Breast epithelium (tissue), 4 donors: Measurements from ENCODE around the gene DNAI7. TPM values are rescaled to one million over a fixed set of nuclear protein-coding genes. Genes with fewer than 3 reads are reported as not detected.

Experiments used
- DNase-seq, 2 donors: peaks; one replicate each; pipeline ENCODE4 v3.0.0-alpha.2; 2019; ENCODE audit warnings: low spot score in 2 of 2
- H3K27ac ChIP-seq, 2 donors: fragments of 200-600 bp; sonication (generic) in 1 of 2; one replicate each; pipeline ENCODE4 v1.5.1; 2016 to 2019; ENCODE audit warnings: mild to moderate bottlenecking in 1 of 2
- H3K27me3 ChIP-seq, 2 donors: fragments of 200-600 bp; sonication (generic) in 1 of 2; one replicate each; pipeline versions ENCODE4 v1.5.1 to v1.6.0; 2017 to 2019; ENCODE audit warnings: control low read depth in 1 of 2, mild to moderate bottlenecking in 1 of 2
- H3K36me3 ChIP-seq: fragments of 200-600 bp; one replicate; pipeline ENCODE4 v1.5.1; 2019
- H3K4me1 ChIP-seq, 2 donors: fragments of 200-600 bp; sonication (generic); one replicate each; pipeline ENCODE4 v1.5.1; 2016 to 2019; ENCODE audit warnings: control low read depth in 1 of 2
- H3K4me3 ChIP-seq, 3 donors: fragments of 200-600 bp; sonication (generic); 1 replicate in 2 of 3; 2 replicates in 1 of 3; pipeline ENCODE4 v1.5.1; 2016 to 2019; ENCODE audit warnings: mild to moderate bottlenecking in 3 of 3, moderate library complexity in 2 of 3
- H3K9me3 ChIP-seq, 2 donors: fragments of 200-600 bp; sonication (generic) in 1 of 2; one replicate each; pipeline ENCODE4 v1.5.1; 2016 to 2019; ENCODE audit warnings: control low read depth in 1 of 2
- POLR2A ChIP-seq: fragments of 450-650 bp; IDR thresholded peaks from one replicate; pipeline ENCODE4 v1.6.1; 2016; ENCODE audit warnings: antibody characterized with exemption, mild to moderate bottlenecking, moderate library complexity
- POLR2AphosphoS5 ChIP-seq, 3 donors: sonication (generic); formaldehyde crosslinking; IDR thresholded peaks; one replicate each; pipeline ENCODE4 v1.6.1; 2017; ENCODE audit warnings: antibody characterized with exemption in 3 of 3
- intact Hi-C: fragments of 100-400 bp; cut with DNase I; formaldehyde crosslinking; loops from one replicate; pipeline ENCODE4 v1.15.1; 2023; ENCODE audit warnings: low total_unique reads
- total RNA-seq, 3 donors: library from RNA; depleted of rRNA; stranded (reverse); fragments of >200 nt; gene quantifications; one replicate each; pipeline ENCODE4 v1.1.0, GENCODE V29; 2016
- TF ChIP-seq, protein P1 (sequence below), 3 donors: fragments of 450-650 bp; IDR thresholded peaks; one replicate each; pipeline ENCODE4 v1.5.1; 2016 to 2017; ENCODE audit warnings: antibody characterized with exemption in 3 of 3, mild to moderate bottlenecking in 3 of 3, moderate library complexity in 3 of 3

The DNAI7 gene
- total RNA-seq, 3 donors from 2014 or later: 1.1 to 4.2 (median 2.0) TPM

- no peaks in the 10 kb centered on the region for H3K36me3 ChIP-seq
- H3K9me3 ChIP-seq: no peaks in the 10 kb centered on the region
- TF ChIP-seq POLR2AphosphoS5 (IDR thresholded peaks at IDR 0.05) (no peak), POLR2A (no peak)
- TF ChIP-seq, protein P1, sequence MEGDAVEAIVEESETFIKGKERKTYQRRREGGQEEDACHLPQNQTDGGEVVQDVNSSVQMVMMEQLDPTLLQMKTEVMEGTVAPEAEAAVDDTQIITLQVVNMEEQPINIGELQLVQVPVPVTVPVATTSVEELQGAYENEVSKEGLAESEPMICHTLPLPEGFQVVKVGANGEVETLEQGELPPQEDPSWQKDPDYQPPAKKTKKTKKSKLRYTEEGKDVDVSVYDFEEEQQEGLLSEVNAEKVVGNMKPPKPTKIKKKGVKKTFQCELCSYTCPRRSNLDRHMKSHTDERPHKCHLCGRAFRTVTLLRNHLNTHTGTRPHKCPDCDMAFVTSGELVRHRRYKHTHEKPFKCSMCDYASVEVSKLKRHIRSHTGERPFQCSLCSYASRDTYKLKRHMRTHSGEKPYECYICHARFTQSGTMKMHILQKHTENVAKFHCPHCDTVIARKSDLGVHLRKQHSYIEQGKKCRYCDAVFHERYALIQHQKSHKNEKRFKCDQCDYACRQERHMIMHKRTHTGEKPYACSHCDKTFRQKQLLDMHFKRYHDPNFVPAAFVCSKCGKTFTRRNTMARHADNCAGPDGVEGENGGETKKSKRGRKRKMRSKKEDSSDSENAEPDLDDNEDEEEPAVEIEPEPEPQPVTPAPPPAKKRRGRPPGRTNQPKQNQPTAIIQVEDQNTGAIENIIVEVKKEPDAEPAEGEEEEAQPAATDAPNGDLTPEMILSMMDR (IDR thresholded peaks at IDR 0.05): no peak
- intact Hi-C loops: no loop called here
- no peak overlapping the region for H3K27ac ChIP-seq
- DNase-seq: no peak
- no peaks in the 10 kb centered on the region for H3K27me3 ChIP-seq
- no peak overlapping the region for H3K4me3 ChIP-seq
- no peaks in the 10 kb centered on the region for H3K4me1 ChIP-seq
Measured at GRCh38 chr12:25110260-25110659, 84.7 kb downstream of the DNAI7 start.

DNA sequence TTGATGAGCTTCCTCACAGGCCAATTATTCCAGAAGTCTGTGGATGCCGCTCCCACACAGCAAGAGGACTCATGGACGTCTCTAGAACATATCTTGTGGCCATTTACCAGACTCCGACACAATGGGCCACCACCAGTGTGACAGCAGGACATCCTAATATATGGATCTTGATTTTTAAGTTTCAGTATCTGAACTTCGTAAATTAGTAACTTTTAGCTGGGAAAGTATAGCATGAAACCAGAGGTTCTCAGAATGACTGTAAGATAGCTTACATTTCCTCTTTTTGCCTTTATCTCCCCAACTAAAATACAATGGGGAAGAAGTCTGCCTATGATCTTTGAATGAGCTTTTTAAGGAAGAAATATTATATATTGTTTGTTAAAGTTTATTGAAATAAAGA is 87.0 kb downstream of the DNAI7 start:
- no peaks in the 10 kb centered on the region for H3K9me3 ChIP-seq
- no peak for DNase-seq
- no peak overlapping the region for H3K4me3 ChIP-seq
- H3K36me3 ChIP-seq: no peaks in the 10 kb centered on the region
- no peaks in the 10 kb centered on the region for H3K27me3 ChIP-seq
- no peak overlapping the region for H3K27ac ChIP-seq
- H3K4me1 ChIP-seq: no peaks in the 10 kb centered on the region
- TF ChIP-seq POLR2A (no peak), POLR2AphosphoS5 (IDR thresholded peaks at IDR 0.05) (no peak)
- TF ChIP-seq, protein P1 (IDR thresholded peaks at IDR 0.05): no peak
- intact Hi-C loops: no loop called here

DNA sequence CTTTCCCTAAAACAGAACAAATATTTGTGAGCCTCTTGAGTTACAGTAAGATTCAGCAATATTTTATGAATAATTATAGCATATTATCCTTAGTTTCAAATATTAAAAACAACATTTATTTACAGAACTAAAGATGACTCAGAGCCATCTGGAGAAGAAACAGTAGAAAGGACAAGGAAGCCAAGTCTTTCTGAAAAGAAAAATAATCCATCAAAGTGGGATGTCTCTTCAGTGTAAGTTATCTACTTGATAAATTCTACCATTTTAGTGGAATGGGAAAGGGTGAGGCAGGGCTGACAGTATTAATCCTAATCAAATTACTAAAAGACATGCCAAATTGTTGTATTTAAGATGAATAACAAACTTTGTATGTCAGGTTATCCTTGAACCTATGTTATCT is 88.1 kb downstream of the DNAI7 start:
- intact Hi-C loops: no loop called here
- DNase-seq: no peak
- H3K36me3 ChIP-seq: no peaks in the 10 kb centered on the region
- H3K4me1 ChIP-seq: no peaks in the 10 kb centered on the region
- TF ChIP-seq POLR2AphosphoS5 (IDR thresholded peaks at IDR 0.05) (no peak), POLR2A (no peak)
- TF ChIP-seq, protein P1 (IDR thresholded peaks at IDR 0.05): no peak
- no peaks in the 10 kb centered on the region for H3K9me3 ChIP-seq
- H3K27ac ChIP-seq: no peak overlapping the region
- H3K27me3 ChIP-seq: no peaks in the 10 kb centered on the region
- H3K4me3 ChIP-seq: no peak overlapping the region

GRCh38 chr12:25102402-25102801 is 92.6 kb downstream of the DNAI7 start:
- H3K27me3 ChIP-seq: no peaks in the 10 kb centered on the region
- no peaks in the 10 kb centered on the region for H3K9me3 ChIP-seq
- DNase-seq: no peak
- H3K4me1 ChIP-seq: no peaks in the 10 kb centered on the region
- intact Hi-C loops: no loop called here
- H3K36me3 ChIP-seq: no peaks in the 10 kb centered on the region
- TF ChIP-seq, protein P1 (IDR thresholded peaks at IDR 0.05): no peak
- TF ChIP-seq POLR2AphosphoS5 (IDR thresholded peaks at IDR 0.05) (no peak), POLR2A (no peak)
- no peak overlapping the region for H3K27ac ChIP-seq
- H3K4me3 ChIP-seq: no peak overlapping the region

DNA sequence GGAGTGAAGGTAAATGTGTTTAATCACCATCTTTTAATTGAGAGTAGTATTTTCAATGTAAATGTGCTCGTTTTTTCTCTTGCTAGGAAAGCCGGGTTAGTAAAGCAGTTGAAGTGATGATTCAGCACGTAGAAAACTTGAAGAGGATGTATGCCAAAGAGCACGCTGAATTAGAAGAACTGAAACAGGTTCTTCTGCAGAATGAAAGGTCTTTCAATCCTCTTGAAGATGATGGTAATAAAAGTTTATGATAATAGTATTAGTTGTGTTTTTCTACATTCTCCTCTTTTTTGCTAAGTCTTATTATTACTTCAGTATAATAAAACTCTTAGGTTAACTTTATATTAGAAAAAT is 93.9 kb downstream of the DNAI7 start:
- TF ChIP-seq POLR2AphosphoS5 (IDR thresholded peaks at IDR 0.05): no peak
- H3K27ac ChIP-seq: no peak overlapping the region
- H3K27me3 ChIP-seq: no peaks in the 10 kb centered on the region
- no peaks in the 10 kb centered on the region for H3K4me1 ChIP-seq
- intact Hi-C loops: no loop called here
- no peaks in the 10 kb centered on the region for H3K9me3 ChIP-seq
- no peak overlapping the region for H3K4me3 ChIP-seq
- DNase-seq: no peak
- no peaks in the 10 kb centered on the region for H3K36me3 ChIP-seq
